Medulla oblongata (tissue), 1 donor: ENCODE results near the gene GPATCH2.

Experiments used
- DNase-seq: peaks from one replicate; pipeline ENCODE4 v3.0.0-alpha.2; 2015; ENCODE audit errors: extremely low spot score

GPATCH2 gene

GRCh38 chr1:217630711-217631591 is at the start of gene GPATCH2, which contains the start of gene SPATA17:
Gene GPATCH2, minus strand, starts transcription at chr1:217631090. Its CDS starts 119 bp downstream, at chr1:217630971.
Gene SPATA17, plus strand, starts transcription at chr1:217631344. Its CDS starts 35 bp downstream, at chr1:217631379.
- peak; percentile 90 for DNase-seq

- peak; percentile 4 for DNase-seq
These were observed 43.3 kb upstream of the GPATCH2 start for GRCh38 chr1:217674028-217674729.

- peak; percentile 32 for DNase-seq
These were observed 42.5 kb upstream of the GPATCH2 start for GRCh38 chr1:217673387-217673786.

GRCh38 chr1:217668351-217668940 is 37.6 kb upstream of the GPATCH2 start:
- DNase-seq = no peak

- DNase-seq = no peak
These were observed 30.5 kb upstream of the GPATCH2 start for GRCh38 chr1:217661407-217661806.

GRCh38 chr1:217660353-217661062 is 29.6 kb upstream of the GPATCH2 start:
- DNase-seq = peak; percentile 10

- DNase-seq = no peak
These were observed 19.8 kb upstream of the GPATCH2 start for GRCh38 chr1:217650674-217651073.

- no peak for DNase-seq
These were observed 16.9 kb upstream of the GPATCH2 start for GRCh38 chr1:217647791-217648190.

- no peak for DNase-seq
These were observed 11.6 kb upstream of the GPATCH2 start for GRCh38 chr1:217642455-217642854.

GRCh38 chr1:217627431-217627830 is 3.5 kb downstream of the GPATCH2 start:
- DNase-seq = peak; percentile 7

- DNase-seq = no peak
These were observed 4.6 kb downstream of the GPATCH2 start for GRCh38 chr1:217626321-217626720.

- DNase-seq = no peak
These were observed 8.8 kb downstream of the GPATCH2 start for GRCh38 chr1:217622042-217622441.

- DNase-seq = no peak
These were observed 10.1 kb downstream of the GPATCH2 start for GRCh38 chr1:217620814-217621213.

- DNase-seq = no peak
These were observed 13.8 kb downstream of the GPATCH2 start for GRCh38 chr1:217617126-217617525.

- no peak for DNase-seq
These were observed 16.6 kb downstream of the GPATCH2 start for GRCh38 chr1:217614200-217614712.

- DNase-seq = no peak
These were observed 25.5 kb downstream of the GPATCH2 start for GRCh38 chr1:217605390-217605789.

- DNase-seq = no peak
These were observed 28.5 kb downstream of the GPATCH2 start for GRCh38 chr1:217602380-217602779.

GRCh38 chr1:217599154-217599553 is 31.7 kb downstream of the GPATCH2 start:
- no peak for DNase-seq

- DNase-seq = no peak
These were observed 40.3 kb downstream of the GPATCH2 start for GRCh38 chr1:217590598-217590997.

- DNase-seq = no peak
These were observed 44.3 kb downstream of the GPATCH2 start for GRCh38 chr1:217586586-217586985.

GRCh38 chr1:217585577-217585976 is 45.3 kb downstream of the GPATCH2 start:
- no peak for DNase-seq
